ENCODE measurements around the gene GDPD3. TPM values are rescaled to one million over a fixed set of nuclear protein-coding genes. Genes with fewer than 3 reads are reported as not detected.

Gene GDPD3
- total RNA-seq, 2 donors from 2014 or later, result 2.7 to 6.5 TPM

GRCh38 chr16:30104492-30104891, 8.8 kb downstream of the GDPD3 start:
- Histone ChIP-seq H3K36me3 (ENCODE audit: control insufficient read depth, insufficient read depth, low read length) (no peaks in the 10 kb centered on the region), H3K4me1 (ENCODE audit: control insufficient read depth, insufficient read depth, low read length) (no peaks in the 10 kb centered on the region), H3K9ac (ENCODE audit: extremely low read depth, low read length, poor library complexity, severe bottlenecking) (no peak overlapping the region), H3K27ac (ENCODE audit: low read depth, low read length) (no peak overlapping the region), H3K9me3 (ENCODE audit: control insufficient read depth, low read length) (no peaks in the 10 kb centered on the region), H3K4me3 (ENCODE audit: low read length) (no peak overlapping the region), H3K27me3 (ENCODE audit: control insufficient read depth, insufficient read depth, low read length, poor library complexity, severe bottlenecking) (no peaks in the 10 kb centered on the region)
- Mint-ChIP-seq H3K4me1 (no peaks in the 10 kb centered on the region), H3K36me3 (ENCODE audit: low read depth) (peaks cover 21% of the 10 kb centered on the region), H3K9me3 (peaks cover under 1% of the 10 kb centered on the region), H3K27me3 (ENCODE audit: insufficient read depth) (peaks cover 3% of the 10 kb centered on the region), H3K27ac (no peak overlapping the region), H3K4me3 (no peak overlapping the region)
- no peak for TF ChIP-seq CTCF (conservative IDR thresholded peaks at IDR 0.05)
- WGBS, 2 experiments (ENCODE audit: insufficient coverage in 1 of 2, insufficient read length in 1 of 2), result 93 to 94% methylated on average over 3 to 6 of the region's 6 CpGs
- no peak for DNase-seq

- Mint-ChIP-seq H3K4me3 (no peak overlapping the region), H3K4me1 (no peaks in the 10 kb centered on the region), H3K27ac (no peak overlapping the region), H3K9me3 (peaks cover 2% of the 10 kb centered on the region), H3K27me3 (ENCODE audit: insufficient read depth) (peaks cover 3% of the 10 kb centered on the region), H3K36me3 (ENCODE audit: low read depth) (peaks cover 23% of the 10 kb centered on the region)
- DNase-seq, result no peak
- Histone ChIP-seq H3K9me3 (ENCODE audit: control insufficient read depth, low read length) (no peaks in the 10 kb centered on the region), H3K27ac (ENCODE audit: low read depth, low read length) (no peak overlapping the region), H3K4me1 (ENCODE audit: control insufficient read depth, insufficient read depth, low read length) (no peaks in the 10 kb centered on the region), H3K9ac (ENCODE audit: extremely low read depth, low read length, poor library complexity, severe bottlenecking) (no peak overlapping the region), H3K27me3 (ENCODE audit: control insufficient read depth, insufficient read depth, low read length, poor library complexity, severe bottlenecking) (no peaks in the 10 kb centered on the region), H3K4me3 (ENCODE audit: low read length) (no peak overlapping the region), H3K36me3 (ENCODE audit: control insufficient read depth, insufficient read depth, low read length) (no peaks in the 10 kb centered on the region)
- 87 to 91% methylated on average over 3 to 4 of the region's 4 CpGs for WGBS, 2 experiments (ENCODE audit: insufficient coverage in 1 of 2, insufficient read length in 1 of 2)
- TF ChIP-seq CTCF (conservative IDR thresholded peaks at IDR 0.05), result no peak
These were observed 9.2 kb downstream of the GDPD3 start for GRCh38 chr16:30104090-30104489.

GRCh38 chr16:30096862-30097563, 16.3 kb downstream of the GDPD3 start:
- Mint-ChIP-seq H3K9me3 (peaks cover 29% of the 10 kb centered on the region), H3K27ac (peak overlapping the region; percentile 94), H3K36me3 (ENCODE audit: low read depth) (peaks cover 26% of the 10 kb centered on the region), H3K4me3 (peak overlapping the region; percentile 68), H3K4me1 (peaks cover 18% of the 10 kb centered on the region), H3K27me3 (ENCODE audit: insufficient read depth) (peaks cover 3% of the 10 kb centered on the region)
- no peak for TF ChIP-seq CTCF (conservative IDR thresholded peaks at IDR 0.05)
- Histone ChIP-seq H3K4me3 (ENCODE audit: low read length) (peak overlapping the region; percentile 77), H3K36me3 (ENCODE audit: control insufficient read depth, insufficient read depth, low read length) (no peaks in the 10 kb centered on the region), H3K9ac (ENCODE audit: extremely low read depth, low read length, poor library complexity, severe bottlenecking) (no peak overlapping the region), H3K27me3 (ENCODE audit: control insufficient read depth, insufficient read depth, low read length, poor library complexity, severe bottlenecking) (no peaks in the 10 kb centered on the region), H3K4me1 (ENCODE audit: control insufficient read depth, insufficient read depth, low read length) (no peaks in the 10 kb centered on the region), H3K9me3 (ENCODE audit: control insufficient read depth, low read length) (peaks cover 25% of the 10 kb centered on the region), H3K27ac (ENCODE audit: low read depth, low read length) (no peak overlapping the region)
- peak; percentile 95 for DNase-seq
- 95% methylated on average over 14 to 18 of the region's 18 CpGs for WGBS, 2 experiments (ENCODE audit: insufficient coverage in 1 of 2, insufficient read length in 1 of 2)

All from endodermal cell (in vitro differentiated cells).